ENCODE results near the gene ZBTB42. TPM values are rescaled to one million over a fixed set of nuclear protein-coding genes. Genes with fewer than 3 reads are reported as not detected.
A peak's percentile ranks its signal among the peaks of the same experiment; 100 is the strongest.

ZBTB42 gene
- total and polyA plus RNA-seq, 2 of the 13 experiments (the other 11 are each of a cell fraction or from before 2014, with no cell fraction given): 2.8 to 4.2 TPM

DNA sequence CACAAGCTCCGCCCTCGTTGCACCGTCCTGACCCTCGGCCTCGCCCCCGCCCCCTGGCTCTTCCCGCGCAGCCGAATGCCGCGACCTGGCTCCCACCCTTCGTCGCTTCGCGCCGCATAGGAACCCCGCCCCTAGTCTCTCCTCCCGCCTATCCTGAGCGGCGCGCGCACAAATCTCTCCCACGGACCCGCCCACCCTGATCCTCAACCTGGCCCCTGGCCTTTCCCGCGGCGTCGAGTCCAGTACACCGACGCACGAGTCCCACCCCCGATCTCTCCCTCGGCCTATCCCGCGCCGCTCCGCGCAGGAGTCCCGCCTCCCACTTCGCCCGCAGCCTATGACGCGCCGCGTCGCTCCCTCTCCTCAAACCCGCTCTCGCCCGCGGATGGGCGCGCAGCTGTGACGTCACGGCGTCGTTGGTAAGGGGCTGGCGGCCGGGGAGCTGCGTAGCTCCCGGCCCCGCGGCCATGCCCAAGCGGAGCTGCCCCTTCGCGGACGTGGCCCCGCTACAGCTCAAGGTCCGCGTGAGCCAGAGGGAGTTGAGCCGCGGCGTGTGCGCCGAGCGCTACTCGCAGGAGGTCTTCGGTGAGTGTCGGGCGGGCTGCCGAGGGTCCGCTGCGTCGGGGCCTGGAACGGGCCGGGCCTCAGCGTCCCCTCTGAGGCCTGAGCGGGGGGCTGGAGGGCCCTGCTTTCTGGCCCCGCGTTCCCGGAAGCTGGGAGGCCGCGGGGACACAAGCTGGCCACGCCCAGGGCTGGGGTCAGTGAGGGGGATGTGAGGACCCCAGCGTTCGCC is 48.0 kb upstream of the ZBTB42 start, which contains the start of gene SIVA1 (continued):
- TF ChIP-seq, protein P1, sequence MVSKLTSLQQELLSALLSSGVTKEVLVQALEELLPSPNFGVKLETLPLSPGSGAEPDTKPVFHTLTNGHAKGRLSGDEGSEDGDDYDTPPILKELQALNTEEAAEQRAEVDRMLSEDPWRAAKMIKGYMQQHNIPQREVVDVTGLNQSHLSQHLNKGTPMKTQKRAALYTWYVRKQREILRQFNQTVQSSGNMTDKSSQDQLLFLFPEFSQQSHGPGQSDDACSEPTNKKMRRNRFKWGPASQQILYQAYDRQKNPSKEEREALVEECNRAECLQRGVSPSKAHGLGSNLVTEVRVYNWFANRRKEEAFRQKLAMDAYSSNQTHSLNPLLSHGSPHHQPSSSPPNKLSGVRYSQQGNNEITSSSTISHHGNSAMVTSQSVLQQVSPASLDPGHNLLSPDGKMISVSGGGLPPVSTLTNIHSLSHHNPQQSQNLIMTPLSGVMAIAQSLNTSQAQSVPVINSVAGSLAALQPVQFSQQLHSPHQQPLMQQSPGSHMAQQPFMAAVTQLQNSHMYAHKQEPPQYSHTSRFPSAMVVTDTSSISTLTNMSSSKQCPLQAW (CRISPR knock-in tag; IDR thresholded peaks at IDR 0.05): peak; percentile 62; the same call in 1 of the 2 replicates
- TF ChIP-seq FOXJ3 (CRISPR knock-in tag; IDR thresholded peaks at IDR 0.05; ENCODE audit: borderline replicate concordance) (no peak), TAF15 (IDR thresholded peaks at IDR 0.05; ENCODE audit: low read depth, low read length, poor library complexity, severe bottlenecking) (no peak), SRSF1 (optimal IDR thresholded peaks at IDR 0.05; ENCODE audit: low read depth, low read length) (no peak), ONECUT2 (CRISPR knock-in tag; IDR thresholded peaks at IDR 0.05) (no peak), HNRNPUL1 (IDR thresholded peaks at IDR 0.05; ENCODE audit: low read depth, low read length) (peak; percentile 79; the same call in 1 of the 2 replicates), MYC (CRISPR knock-in tag; IDR thresholded peaks at IDR 0.05; ENCODE audit: borderline replicate concordance) (peak; percentile 74), ZNF468 (CRISPR knock-in tag; IDR thresholded peaks at IDR 0.05) (no peak), FOSL1 (CRISPR knock-in tag; IDR thresholded peaks at IDR 0.05; ENCODE audit: borderline replicate concordance) (no peak), KLF13 (CRISPR knock-in tag; IDR thresholded peaks at IDR 0.05) (peak; percentile 67; the same call in 1 of the 2 replicates)
- TF ChIP-seq, protein P2, sequence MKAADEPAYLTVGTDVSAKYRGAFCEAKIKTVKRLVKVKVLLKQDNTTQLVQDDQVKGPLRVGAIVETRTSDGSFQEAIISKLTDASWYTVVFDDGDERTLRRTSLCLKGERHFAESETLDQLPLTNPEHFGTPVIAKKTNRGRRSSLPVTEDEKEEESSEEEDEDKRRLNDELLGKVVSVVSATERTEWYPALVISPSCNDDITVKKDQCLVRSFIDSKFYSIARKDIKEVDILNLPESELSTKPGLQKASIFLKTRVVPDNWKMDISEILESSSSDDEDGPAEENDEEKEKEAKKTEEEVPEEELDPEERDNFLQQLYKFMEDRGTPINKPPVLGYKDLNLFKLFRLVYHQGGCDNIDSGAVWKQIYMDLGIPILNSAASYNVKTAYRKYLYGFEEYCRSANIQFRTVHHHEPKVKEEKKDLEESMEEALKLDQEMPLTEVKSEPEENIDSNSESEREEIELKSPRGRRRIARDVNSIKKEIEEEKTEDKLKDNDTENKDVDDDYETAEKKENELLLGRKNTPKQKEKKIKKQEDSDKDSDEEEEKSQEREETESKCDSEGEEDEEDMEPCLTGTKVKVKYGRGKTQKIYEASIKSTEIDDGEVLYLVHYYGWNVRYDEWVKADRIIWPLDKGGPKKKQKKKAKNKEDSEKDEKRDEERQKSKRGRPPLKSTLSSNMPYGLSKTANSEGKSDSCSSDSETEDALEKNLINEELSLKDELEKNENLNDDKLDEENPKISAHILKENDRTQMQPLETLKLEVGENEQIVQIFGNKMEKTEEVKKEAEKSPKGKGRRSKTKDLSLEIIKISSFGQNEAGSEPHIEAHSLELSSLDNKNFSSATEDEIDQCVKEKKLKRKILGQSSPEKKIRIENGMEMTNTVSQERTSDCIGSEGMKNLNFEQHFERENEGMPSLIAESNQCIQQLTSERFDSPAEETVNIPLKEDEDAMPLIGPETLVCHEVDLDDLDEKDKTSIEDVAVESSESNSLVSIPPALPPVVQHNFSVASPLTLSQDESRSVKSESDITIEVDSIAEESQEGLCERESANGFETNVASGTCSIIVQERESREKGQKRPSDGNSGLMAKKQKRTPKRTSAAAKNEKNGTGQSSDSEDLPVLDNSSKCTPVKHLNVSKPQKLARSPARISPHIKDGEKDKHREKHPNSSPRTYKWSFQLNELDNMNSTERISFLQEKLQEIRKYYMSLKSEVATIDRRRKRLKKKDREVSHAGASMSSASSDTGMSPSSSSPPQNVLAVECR (CRISPR knock-in tag; IDR thresholded peaks at IDR 0.05; ENCODE audit: borderline replicate concordance): peak; percentile 93
- TF ChIP-seq, protein P3, sequence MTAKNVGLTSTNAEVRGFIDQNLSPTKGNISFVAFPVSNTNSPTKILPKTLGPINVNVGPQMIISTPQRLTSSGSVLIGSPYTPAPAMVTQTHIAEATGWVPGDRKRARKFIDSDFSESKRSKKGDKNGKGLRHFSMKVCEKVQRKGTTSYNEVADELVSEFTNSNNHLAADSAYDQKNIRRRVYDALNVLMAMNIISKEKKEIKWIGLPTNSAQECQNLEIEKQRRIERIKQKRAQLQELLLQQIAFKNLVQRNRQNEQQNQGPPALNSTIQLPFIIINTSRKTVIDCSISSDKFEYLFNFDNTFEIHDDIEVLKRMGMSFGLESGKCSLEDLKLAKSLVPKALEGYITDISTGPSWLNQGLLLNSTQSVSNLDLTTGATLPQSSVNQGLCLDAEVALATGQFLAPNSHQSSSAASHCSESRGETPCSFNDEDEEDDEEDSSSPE (CRISPR knock-in tag; IDR thresholded peaks at IDR 0.05): peak; percentile 97
- TF ChIP-seq, protein P4, sequence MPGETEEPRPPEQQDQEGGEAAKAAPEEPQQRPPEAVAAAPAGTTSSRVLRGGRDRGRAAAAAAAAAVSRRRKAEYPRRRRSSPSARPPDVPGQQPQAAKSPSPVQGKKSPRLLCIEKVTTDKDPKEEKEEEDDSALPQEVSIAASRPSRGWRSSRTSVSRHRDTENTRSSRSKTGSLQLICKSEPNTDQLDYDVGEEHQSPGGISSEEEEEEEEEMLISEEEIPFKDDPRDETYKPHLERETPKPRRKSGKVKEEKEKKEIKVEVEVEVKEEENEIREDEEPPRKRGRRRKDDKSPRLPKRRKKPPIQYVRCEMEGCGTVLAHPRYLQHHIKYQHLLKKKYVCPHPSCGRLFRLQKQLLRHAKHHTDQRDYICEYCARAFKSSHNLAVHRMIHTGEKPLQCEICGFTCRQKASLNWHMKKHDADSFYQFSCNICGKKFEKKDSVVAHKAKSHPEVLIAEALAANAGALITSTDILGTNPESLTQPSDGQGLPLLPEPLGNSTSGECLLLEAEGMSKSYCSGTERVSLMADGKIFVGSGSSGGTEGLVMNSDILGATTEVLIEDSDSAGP (CRISPR knock-in tag; IDR thresholded peaks at IDR 0.05; ENCODE audit: borderline replicate concordance): peak; percentile 82; the same call in 1 of the 2 replicates

Measured in HepG2 (cell line).